Sigmoid colon (tissue), 7 donors: ENCODE data around the gene SLC12A4. TPM values are rescaled to one million over a fixed set of nuclear protein-coding genes. Genes with fewer than 3 reads are reported as not detected.
A peak's percentile ranks its signal among the peaks of the same experiment; 100 is the strongest.

Source experiments
- DNase-seq: peaks from one replicate; pipeline ENCODE4 v3.0.0-alpha.2; 2019
- H3K27ac ChIP-seq, 4 donors: fragments of 200-600 bp; sonication (generic); one replicate each; pipeline ENCODE4 v1.5.1; 2016 to 2019; ENCODE audit warnings: mild to moderate bottlenecking in 1 of 4
- H3K27me3 ChIP-seq, 3 donors: fragments of 200-600 bp; sonication (generic); one replicate each; pipeline ENCODE4 v1.5.1; 2019; ENCODE audit warnings: mild to moderate bottlenecking in 1 of 3
- H3K36me3 ChIP-seq, 4 donors: fragments of 200-600 bp; sonication (generic); one replicate each; pipeline ENCODE4 v1.5.1; 2016 to 2019
- H3K4me1 ChIP-seq, 4 donors: fragments of 200-600 bp; sonication (generic); one replicate each; pipeline ENCODE4 v1.5.1; 2017 to 2019
- H3K4me3 ChIP-seq, 4 donors: fragments of 200-600 bp; sonication (generic); one replicate each; pipeline ENCODE4 v1.5.1; 2017 to 2019; ENCODE audit warnings: mild to moderate bottlenecking in 2 of 4, moderate library complexity in 1 of 4
- H3K9me3 ChIP-seq, 4 donors: fragments of 200-600 bp in 3 of 4; sonication (generic) in 3 of 4; one replicate each; pipeline versions ENCODE4 v1.5.1 to v1.6.1; 2013 to 2019
- EP300 ChIP-seq, 4 donors: sonication (generic); formaldehyde crosslinking; IDR thresholded peaks; one replicate each; pipeline ENCODE4 v1.6.1; 2017; ENCODE audit warnings: antibody characterized with exemption in 4 of 4
- POLR2A ChIP-seq, 2 donors: fragments of 450-650 bp; IDR thresholded peaks; one replicate each; pipeline ENCODE4 v1.6.1; 2016; ENCODE audit warnings: antibody characterized with exemption in 2 of 2, mild to moderate bottlenecking in 2 of 2, moderate library complexity in 2 of 2
- POLR2AphosphoS5 ChIP-seq, 4 donors: sonication (generic); formaldehyde crosslinking; IDR thresholded peaks; one replicate each; pipeline ENCODE4 v1.6.1; 2017; ENCODE audit warnings: antibody characterized with exemption in 4 of 4
- WGBS, 2 donors: extraction: QIAGEN DNeasy Blood & Tissue Kit; methylation state at CpG; one replicate each; pipeline ENCODE4 v1.1.7; 2013; 5-methylcytosine and 5-hydroxymethylcytosine counted together
- intact Hi-C: fragments of 100-400 bp; cut with DNase I; formaldehyde crosslinking; loops from one replicate; pipeline ENCODE4 v1.15.1; 2023
- polyA plus RNA-seq, 3 donors: library from polyadenylated mRNA; stranded (reverse); fragments of 200-250 nt; gene quantifications; one replicate each; pipeline ENCODE4 v1.2.3, GENCODE V29; 2013
- total RNA-seq, 4 donors: library from RNA; depleted of rRNA; stranded (reverse); fragments of >200 nt; gene quantifications; one replicate each; pipeline ENCODE4 v1.1.0, GENCODE V29; 2016
- TF ChIP-seq, protein P1 (sequence below), 4 experiments: fragments of 450-650 bp in 3 of 4; fragments of 200-600 bp in 1 of 4; IDR thresholded peaks; one replicate each; pipeline ENCODE4 v1.5.1; 2016 to 2019; ENCODE audit warnings: antibody characterized with exemption in 4 of 4, mild to moderate bottlenecking in 3 of 4, moderate library complexity in 2 of 4
- donor health status: healthy with polysubstance abuse.
- donor health status: Bipolar disorder and iron deficiency.
- donor health status: healthy.

Gene SLC12A4
- total and polyA plus RNA-seq, 7 donors: 3.0 to 77.0 (median 27.6) TPM

DNA sequence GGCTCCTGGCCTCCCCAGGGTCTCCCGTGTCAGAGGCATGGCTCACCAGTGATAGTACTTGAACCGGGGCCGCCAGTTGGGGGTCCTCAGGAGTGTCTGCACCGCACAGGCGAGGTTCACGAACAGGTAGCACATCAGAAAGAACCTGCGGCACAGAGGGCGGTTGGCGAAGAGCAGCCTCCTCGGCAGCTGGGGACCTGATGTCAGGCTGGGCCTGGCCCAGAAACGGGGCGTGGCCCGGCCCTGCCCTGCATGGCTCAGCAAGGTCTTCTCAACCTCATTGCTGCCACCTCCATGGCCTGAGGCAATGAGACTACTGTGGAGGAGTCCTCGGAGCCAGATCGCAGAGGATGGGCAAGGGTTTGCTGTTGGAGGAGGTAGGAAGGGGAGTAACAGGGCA is 20.4 kb downstream of the SLC12A4 start:
- TF ChIP-seq, protein P1, sequence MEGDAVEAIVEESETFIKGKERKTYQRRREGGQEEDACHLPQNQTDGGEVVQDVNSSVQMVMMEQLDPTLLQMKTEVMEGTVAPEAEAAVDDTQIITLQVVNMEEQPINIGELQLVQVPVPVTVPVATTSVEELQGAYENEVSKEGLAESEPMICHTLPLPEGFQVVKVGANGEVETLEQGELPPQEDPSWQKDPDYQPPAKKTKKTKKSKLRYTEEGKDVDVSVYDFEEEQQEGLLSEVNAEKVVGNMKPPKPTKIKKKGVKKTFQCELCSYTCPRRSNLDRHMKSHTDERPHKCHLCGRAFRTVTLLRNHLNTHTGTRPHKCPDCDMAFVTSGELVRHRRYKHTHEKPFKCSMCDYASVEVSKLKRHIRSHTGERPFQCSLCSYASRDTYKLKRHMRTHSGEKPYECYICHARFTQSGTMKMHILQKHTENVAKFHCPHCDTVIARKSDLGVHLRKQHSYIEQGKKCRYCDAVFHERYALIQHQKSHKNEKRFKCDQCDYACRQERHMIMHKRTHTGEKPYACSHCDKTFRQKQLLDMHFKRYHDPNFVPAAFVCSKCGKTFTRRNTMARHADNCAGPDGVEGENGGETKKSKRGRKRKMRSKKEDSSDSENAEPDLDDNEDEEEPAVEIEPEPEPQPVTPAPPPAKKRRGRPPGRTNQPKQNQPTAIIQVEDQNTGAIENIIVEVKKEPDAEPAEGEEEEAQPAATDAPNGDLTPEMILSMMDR (IDR thresholded peaks at IDR 0.05): no peak
- TF ChIP-seq POLR2AphosphoS5 (IDR thresholded peaks at IDR 0.05): no peak
- no peak for TF ChIP-seq EP300 (IDR thresholded peaks at IDR 0.05)
- TF ChIP-seq POLR2A (IDR thresholded peaks at IDR 0.05): no peak
- peaks cover 61 to 85% (median 66%) of the 10 kb centered on the region in 4 donors for H3K36me3 ChIP-seq
- no peak overlapping the region for H3K4me3 ChIP-seq
- intact Hi-C loops: no loop called here
- peak overlapping the region in 2 of 4 donors; percentile 2 to 13 for H3K27ac ChIP-seq
- no peak for DNase-seq
- WGBS, 2 donors: 28 to 85% methylated on average over 15 of the region's 15 CpGs
- peaks cover 0 to 45% (median 42%) of the 10 kb centered on the region in 4 donors for H3K4me1 ChIP-seq
- no peaks in the 10 kb centered on the region for H3K9me3 ChIP-seq
- no peaks in the 10 kb centered on the region for H3K27me3 ChIP-seq

DNA sequence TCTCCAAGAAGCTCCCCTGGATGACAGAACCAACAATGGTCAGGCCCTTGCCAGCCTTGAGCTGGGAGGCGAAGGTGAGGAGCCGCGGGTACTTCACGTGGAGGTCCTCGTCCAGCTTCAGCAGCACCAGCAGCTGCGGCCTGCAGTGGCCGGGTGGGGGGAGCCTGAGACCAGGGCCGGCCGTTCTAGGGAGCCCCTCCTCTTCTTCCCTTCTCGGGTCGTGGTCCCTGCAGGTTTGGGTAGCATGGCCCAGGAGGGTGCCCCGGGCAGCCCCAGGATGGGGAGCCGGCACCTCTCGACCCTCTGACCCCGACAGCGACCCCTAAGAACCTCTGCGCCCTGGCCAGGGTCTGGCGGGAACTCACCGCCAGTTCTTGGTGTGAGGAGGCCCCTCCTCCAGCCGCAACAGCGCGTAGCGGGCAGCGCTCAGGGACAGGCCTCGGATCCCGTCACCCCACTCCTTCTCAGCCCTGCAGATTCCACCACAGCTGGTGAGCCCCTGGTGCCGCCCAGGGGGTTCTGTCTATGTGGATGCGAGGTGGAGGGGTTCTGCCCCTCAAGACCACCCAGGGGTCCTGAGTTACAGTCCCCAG is 21.4 kb downstream of the SLC12A4 start:
- H3K27ac ChIP-seq: peak overlapping the region in 3 of 4 donors; percentile 2 to 27 (median 13)
- WGBS, 2 donors: 83 to 93% methylated on average over 28 of the region's 28 CpGs
- TF ChIP-seq POLR2A (IDR thresholded peaks at IDR 0.05): no peak

DNA sequence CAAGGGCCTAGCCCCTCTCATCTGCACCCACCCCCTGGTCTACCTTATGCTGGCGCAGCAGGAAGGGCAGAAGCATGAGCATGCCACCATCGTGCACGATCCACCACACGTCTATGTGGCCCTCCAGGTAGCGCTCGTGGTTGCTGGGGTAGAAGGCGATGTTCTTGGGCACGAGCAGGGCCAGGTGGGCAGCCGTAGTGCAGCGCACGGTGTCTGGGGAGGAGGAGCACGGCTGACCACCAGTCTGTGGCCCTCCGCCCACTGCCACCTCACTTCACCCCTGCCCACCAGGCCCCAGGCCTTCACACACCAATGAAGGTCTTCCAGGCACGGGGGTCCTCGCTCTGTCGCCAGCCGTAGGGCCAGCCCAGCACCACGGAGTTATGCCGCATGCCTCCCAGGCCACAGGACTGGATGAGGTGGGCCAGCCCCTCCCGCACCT is 22.3 kb downstream of the SLC12A4 start:
- 95 to 97% methylated on average over 20 of the region's 20 CpGs for WGBS, 2 donors
- no peaks in the 10 kb centered on the region for H3K27me3 ChIP-seq
- intact Hi-C loops: no loop called here
- no peaks in the 10 kb centered on the region for H3K9me3 ChIP-seq
- H3K36me3 ChIP-seq: peaks cover 57 to 85% (median 66%) of the 10 kb centered on the region in 4 donors
- TF ChIP-seq, protein P1 (IDR thresholded peaks at IDR 0.05): no peak
- TF ChIP-seq POLR2A (IDR thresholded peaks at IDR 0.05) (no peak), POLR2AphosphoS5 (IDR thresholded peaks at IDR 0.05) (no peak), EP300 (IDR thresholded peaks at IDR 0.05) (no peak)
- no peak for DNase-seq
- peak overlapping the region in 2 of 4 donors; percentile 27 to 85 for H3K27ac ChIP-seq
- peaks cover 0 to 39% (median 33%) of the 10 kb centered on the region in 4 donors for H3K4me1 ChIP-seq
- H3K4me3 ChIP-seq: no peak overlapping the region

More for the DNA sequence above, 21.4 kb downstream of the SLC12A4 start:
- no peak for DNase-seq
- H3K27me3 ChIP-seq: no peaks in the 10 kb centered on the region
- no peak overlapping the region for H3K4me3 ChIP-seq
- intact Hi-C loops: no loop called here
- H3K4me1 ChIP-seq: peaks cover 0 to 49% (median 43%) of the 10 kb centered on the region in 4 donors
- H3K36me3 ChIP-seq: peaks cover 61 to 86% (median 69%) of the 10 kb centered on the region in 4 donors
- H3K9me3 ChIP-seq: no peaks in the 10 kb centered on the region

DNA sequence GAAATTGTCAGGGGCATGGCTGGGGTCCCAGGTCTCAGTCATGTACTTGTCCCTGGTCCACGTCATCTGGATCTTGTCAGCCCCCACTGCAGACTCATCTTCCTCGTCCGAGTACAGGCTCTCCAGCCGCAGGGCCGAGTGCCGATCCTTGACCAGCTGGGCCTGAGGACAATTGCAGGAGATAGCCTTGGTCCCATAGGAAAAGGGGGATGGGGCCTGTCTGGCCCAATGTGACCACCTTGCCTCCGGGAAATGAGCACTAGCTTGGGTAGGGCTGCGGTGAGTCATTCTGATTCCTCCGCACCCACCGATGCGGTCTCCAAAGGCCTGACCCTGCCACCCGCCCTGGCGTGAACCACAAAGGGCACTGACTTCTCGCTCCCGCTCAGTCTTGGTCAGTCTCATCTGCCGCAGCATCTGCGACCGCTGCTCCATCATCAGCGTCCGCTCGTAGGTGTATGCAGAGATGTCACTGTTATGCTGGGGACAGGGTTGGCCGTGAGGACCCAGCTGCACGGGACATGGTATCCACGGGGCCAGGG is 23.0 kb downstream of the SLC12A4 start:
- Histone ChIP-seq H3K4me1 (peaks cover 0 to 36% (median 31%) of the 10 kb centered on the region in 4 donors), H3K9me3 (no peaks in the 10 kb centered on the region), H3K36me3 (peaks cover 50 to 82% (median 61%) of the 10 kb centered on the region in 4 donors), H3K4me3 (no peak overlapping the region), H3K27me3 (no peaks in the 10 kb centered on the region), H3K27ac (peak overlapping the region; percentile 70 to 85 (median 84))
- TF ChIP-seq POLR2AphosphoS5 (IDR thresholded peaks at IDR 0.05): peak in 2 of 4 donors; percentile 10 to 28
- TF ChIP-seq, protein P1 (IDR thresholded peaks at IDR 0.05): no peak
- 88 to 92% methylated on average over 24 of the region's 24 CpGs for WGBS, 2 donors
- intact Hi-C loops: no loop called here
- DNase-seq: no peak

DNA sequence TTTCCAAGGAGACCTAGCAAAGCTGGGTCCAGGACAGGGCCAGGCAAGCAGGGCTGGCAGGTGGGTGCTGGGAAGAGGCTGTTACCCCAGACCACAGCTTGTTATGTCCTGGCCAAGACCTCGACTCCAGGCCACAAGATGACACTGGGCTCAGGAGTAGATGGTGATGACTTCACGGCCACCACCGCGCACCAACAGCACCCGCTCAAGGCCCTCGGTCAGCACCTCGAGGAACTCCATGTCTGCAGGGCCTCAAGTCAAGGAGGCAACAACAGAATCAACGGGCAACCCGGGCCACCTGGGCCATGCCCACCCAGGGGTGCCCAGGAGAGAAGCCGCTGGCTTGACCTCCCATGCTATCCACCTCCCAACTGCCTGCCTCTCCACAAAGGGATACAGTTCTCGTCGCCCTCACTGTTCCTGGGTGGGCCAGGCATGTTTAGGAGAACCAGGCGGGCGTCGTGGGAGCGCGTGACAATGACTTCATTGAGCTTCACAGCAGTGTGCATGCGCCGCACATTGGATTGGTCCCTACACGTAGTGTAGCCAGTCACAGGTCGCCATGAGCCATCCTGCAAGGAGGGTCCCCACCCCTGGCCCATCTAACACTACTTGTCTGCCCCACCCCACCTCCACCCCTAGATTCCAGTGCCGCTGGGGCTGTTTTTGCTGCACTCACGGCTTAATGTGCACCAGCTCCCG is 23.6 kb downstream of the SLC12A4 start:
- no peak overlapping the region for H3K4me3 ChIP-seq
- intact Hi-C loops: no loop called here
- no peaks in the 10 kb centered on the region for H3K27me3 ChIP-seq
- H3K4me1 ChIP-seq: peaks cover 0 to 41% (median 36%) of the 10 kb centered on the region in 4 donors
- peak overlapping the region; percentile 70 to 85 (median 84) for H3K27ac ChIP-seq
- H3K36me3 ChIP-seq: peaks cover 45 to 82% (median 57%) of the 10 kb centered on the region in 4 donors
- DNase-seq: no peak
- WGBS, 2 donors: 91 to 93% methylated on average over 24 of the region's 24 CpGs
- no peak for TF ChIP-seq POLR2AphosphoS5 (IDR thresholded peaks at IDR 0.05)
- no peak for TF ChIP-seq EP300 (IDR thresholded peaks at IDR 0.05)
- TF ChIP-seq POLR2A (IDR thresholded peaks at IDR 0.05): no peak
- TF ChIP-seq, protein P1 (IDR thresholded peaks at IDR 0.05): no peak
- no peaks in the 10 kb centered on the region for H3K9me3 ChIP-seq
